ENCODE results near the gene ARHGAP24.

ARHGAP24 gene

GRCh38 chr4:85474818-85475630 is at the start of gene ARHGAP24:
ARHGAP24 (plus strand) TSS chr4:85475150.
- DNase-seq (ENCODE audit: low read depth in 2 of 2) = no peak

GRCh38 chr4:85426366-85426765 is 48.6 kb upstream of the ARHGAP24 start:
- no peak for DNase-seq (ENCODE audit: low read depth in 2 of 2)

- no peak for DNase-seq (ENCODE audit: low read depth in 2 of 2)
Observed at GRCh38 chr4:85427123-85427522, 47.8 kb upstream of the ARHGAP24 start.

- no peak for DNase-seq (ENCODE audit: low read depth in 2 of 2)
Observed at GRCh38 chr4:85430226-85430625, 44.7 kb upstream of the ARHGAP24 start.

GRCh38 chr4:85430697-85431096 is 44.3 kb upstream of the ARHGAP24 start:
- DNase-seq (ENCODE audit: low read depth in 2 of 2) = no peak

GRCh38 chr4:85431156-85431555 is 43.8 kb upstream of the ARHGAP24 start:
- no peak for DNase-seq (ENCODE audit: low read depth in 2 of 2)

GRCh38 chr4:85431881-85432485 is 43.0 kb upstream of the ARHGAP24 start:
- DNase-seq (ENCODE audit: low read depth in 2 of 2) = no peak

GRCh38 chr4:85445050-85445639 is 29.8 kb upstream of the ARHGAP24 start:
- DNase-seq (ENCODE audit: low read depth in 2 of 2) = no peak

GRCh38 chr4:85446141-85446861 is 28.6 kb upstream of the ARHGAP24 start:
- DNase-seq (ENCODE audit: low read depth in 2 of 2) = no peak

GRCh38 chr4:85448906-85449890 is 25.8 kb upstream of the ARHGAP24 start:
- no peak for DNase-seq (ENCODE audit: low read depth in 2 of 2)

GRCh38 chr4:85452058-85452731 is 22.8 kb upstream of the ARHGAP24 start:
- no peak for DNase-seq (ENCODE audit: low read depth in 2 of 2)

- no peak for DNase-seq (ENCODE audit: low read depth in 2 of 2)
Observed at GRCh38 chr4:85455942-85456341, 19.0 kb upstream of the ARHGAP24 start.

- no peak for DNase-seq (ENCODE audit: low read depth in 2 of 2)
Observed at GRCh38 chr4:85457752-85458467, 17.0 kb upstream of the ARHGAP24 start.

- no peak for DNase-seq (ENCODE audit: low read depth in 2 of 2)
Observed at GRCh38 chr4:85459736-85460135, 15.2 kb upstream of the ARHGAP24 start.

- no peak for DNase-seq (ENCODE audit: low read depth in 2 of 2)
Observed at GRCh38 chr4:85474356-85474755, 594 bp upstream of the ARHGAP24 start.

GRCh38 chr4:85475631-85476233 is 782 bp downstream of the ARHGAP24 start:
- no peak for DNase-seq (ENCODE audit: low read depth in 2 of 2)

GRCh38 chr4:85476381-85476780 is 1.4 kb downstream of the ARHGAP24 start:
- no peak for DNase-seq (ENCODE audit: low read depth in 2 of 2)

GRCh38 chr4:85477534-85477933 is 2.6 kb downstream of the ARHGAP24 start:
- DNase-seq (ENCODE audit: low read depth in 2 of 2) = no peak

- no peak for DNase-seq (ENCODE audit: low read depth in 2 of 2)
Observed at GRCh38 chr4:85478576-85478975, 3.6 kb downstream of the ARHGAP24 start.
